Measurements from ENCODE around the gene NIPBL. TPM values are rescaled to one million over a fixed set of nuclear protein-coding genes. Genes with fewer than 3 reads are reported as not detected.

The NIPBL gene
- total and polyA plus RNA-seq, 2 donors (not counting 1 experiment from before 2014, with no cell fraction given), result 30.8 to 34.2 TPM

- peaks cover 77% of the 10 kb centered on the region for H3K79me2 ChIP-seq (ENCODE audit: control insufficient read depth, insufficient read depth, low read length)
- H3K4me1 ChIP-seq (ENCODE audit: control insufficient read depth, extremely low read depth, insufficient read depth, low read length), result no peaks in the 10 kb centered on the region
- no peaks in the 10 kb centered on the region for H3K27me3 ChIP-seq (ENCODE audit: control insufficient read depth, insufficient read depth, low read length)
- no peak overlapping the region for H2AFZ ChIP-seq (ENCODE audit: low read length)
- peaks cover 5% of the 10 kb centered on the region for H4K20me1 ChIP-seq (ENCODE audit: control insufficient read depth, extremely low read depth, insufficient read depth, low read length)
- H3K9me3 ChIP-seq (ENCODE audit: control insufficient read depth, insufficient read depth, low read depth, low read length), result no peaks in the 10 kb centered on the region
- H3K4me3 ChIP-seq (replicated peaks in 1 of 4; ENCODE audit: control extremely low read depth in 1 of 4, insufficient read depth in 1 of 4, low read depth in 3 of 4, low read length in 4 of 4), result no peak overlapping the region
- H3K9ac ChIP-seq (ENCODE audit: insufficient read depth, low read length), result no peak overlapping the region
- no peak for TF ChIP-seq EZH2 (IDR thresholded peaks at IDR 0.05; ENCODE audit: low read length, missing control alignments)
- TF ChIP-seq, protein P1, sequence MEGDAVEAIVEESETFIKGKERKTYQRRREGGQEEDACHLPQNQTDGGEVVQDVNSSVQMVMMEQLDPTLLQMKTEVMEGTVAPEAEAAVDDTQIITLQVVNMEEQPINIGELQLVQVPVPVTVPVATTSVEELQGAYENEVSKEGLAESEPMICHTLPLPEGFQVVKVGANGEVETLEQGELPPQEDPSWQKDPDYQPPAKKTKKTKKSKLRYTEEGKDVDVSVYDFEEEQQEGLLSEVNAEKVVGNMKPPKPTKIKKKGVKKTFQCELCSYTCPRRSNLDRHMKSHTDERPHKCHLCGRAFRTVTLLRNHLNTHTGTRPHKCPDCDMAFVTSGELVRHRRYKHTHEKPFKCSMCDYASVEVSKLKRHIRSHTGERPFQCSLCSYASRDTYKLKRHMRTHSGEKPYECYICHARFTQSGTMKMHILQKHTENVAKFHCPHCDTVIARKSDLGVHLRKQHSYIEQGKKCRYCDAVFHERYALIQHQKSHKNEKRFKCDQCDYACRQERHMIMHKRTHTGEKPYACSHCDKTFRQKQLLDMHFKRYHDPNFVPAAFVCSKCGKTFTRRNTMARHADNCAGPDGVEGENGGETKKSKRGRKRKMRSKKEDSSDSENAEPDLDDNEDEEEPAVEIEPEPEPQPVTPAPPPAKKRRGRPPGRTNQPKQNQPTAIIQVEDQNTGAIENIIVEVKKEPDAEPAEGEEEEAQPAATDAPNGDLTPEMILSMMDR (conservative IDR thresholded peaks at IDR 0.05 in 1 of 2, IDR thresholded peaks at IDR 0.05 in 1 of 2; ENCODE audit: low read depth in 1 of 2, low read length in 2 of 2), result no peak
- DNase-seq (ENCODE audit: low read depth in 2 of 2), result no peak
- H3K36me3 ChIP-seq (ENCODE audit: control insufficient read depth, insufficient read depth, low read length), result no peaks in the 10 kb centered on the region
- no peak overlapping the region for H3K4me2 ChIP-seq (ENCODE audit: extremely low read depth, insufficient read depth, low read length)
- no peak overlapping the region for H3K27ac ChIP-seq (ENCODE audit: insufficient read depth, low read length)
These were observed 18.4 kb downstream of the NIPBL start for GRCh38 chr5:36894954-36895353.

DNA sequence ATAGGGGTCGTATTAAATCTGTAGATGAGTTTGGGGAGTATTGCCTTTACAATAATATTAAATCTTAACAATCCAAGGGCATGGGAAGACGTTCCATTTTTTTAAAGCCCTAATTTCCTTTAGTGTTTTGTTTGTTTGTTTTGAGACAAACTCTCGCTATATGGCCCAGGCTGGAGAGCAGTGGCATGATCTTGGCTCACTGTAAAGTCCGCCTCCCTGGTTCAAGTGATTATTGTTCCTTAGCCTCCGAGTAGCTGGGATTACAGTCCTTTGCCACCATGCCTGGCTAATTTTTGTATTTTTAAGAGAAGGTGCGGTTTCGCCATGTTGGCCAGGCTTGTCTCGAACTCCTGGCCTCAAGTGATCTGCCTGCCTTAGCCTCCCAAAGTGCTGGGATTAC lies 19.9 kb downstream of the NIPBL start:
- no peak for TF ChIP-seq EZH2 (IDR thresholded peaks at IDR 0.05; ENCODE audit: low read length, missing control alignments)
- TF ChIP-seq, protein P1 (conservative IDR thresholded peaks at IDR 0.05 in 1 of 2, IDR thresholded peaks at IDR 0.05 in 1 of 2; ENCODE audit: low read depth in 1 of 2, low read length in 2 of 2), result no peak
- H3K4me1 ChIP-seq (ENCODE audit: control insufficient read depth, extremely low read depth, insufficient read depth, low read length), result no peaks in the 10 kb centered on the region
- H3K79me2 ChIP-seq (ENCODE audit: control insufficient read depth, insufficient read depth, low read length), result peaks cover 80% of the 10 kb centered on the region
- H3K9me3 ChIP-seq (ENCODE audit: control insufficient read depth, insufficient read depth, low read depth, low read length), result no peaks in the 10 kb centered on the region
- H3K4me2 ChIP-seq (ENCODE audit: extremely low read depth, insufficient read depth, low read length), result no peak overlapping the region
- no peak overlapping the region for H3K27ac ChIP-seq (ENCODE audit: insufficient read depth, low read length)
- H3K36me3 ChIP-seq (ENCODE audit: control insufficient read depth, insufficient read depth, low read length), result no peaks in the 10 kb centered on the region
- no peaks in the 10 kb centered on the region for H3K27me3 ChIP-seq (ENCODE audit: control insufficient read depth, insufficient read depth, low read length)
- no peak overlapping the region for H3K4me3 ChIP-seq (replicated peaks in 1 of 4; ENCODE audit: control extremely low read depth in 1 of 4, insufficient read depth in 1 of 4, low read depth in 3 of 4, low read length in 4 of 4)
- no peak for DNase-seq (ENCODE audit: low read depth in 2 of 2)
- H3K9ac ChIP-seq (ENCODE audit: insufficient read depth, low read length), result no peak overlapping the region
- H2AFZ ChIP-seq (ENCODE audit: low read length), result no peak overlapping the region
- peaks cover 5% of the 10 kb centered on the region for H4K20me1 ChIP-seq (ENCODE audit: control insufficient read depth, extremely low read depth, insufficient read depth, low read length)

- Histone ChIP-seq H4K20me1 (ENCODE audit: control insufficient read depth, extremely low read depth, insufficient read depth, low read length) (peaks cover 5% of the 10 kb centered on the region), H3K4me1 (ENCODE audit: control insufficient read depth, extremely low read depth, insufficient read depth, low read length) (no peaks in the 10 kb centered on the region), H3K79me2 (ENCODE audit: control insufficient read depth, insufficient read depth, low read length) (peaks cover 86% of the 10 kb centered on the region), H3K4me2 (ENCODE audit: extremely low read depth, insufficient read depth, low read length) (no peak overlapping the region), H3K27ac (ENCODE audit: insufficient read depth, low read length) (no peak overlapping the region), H3K4me3 (replicated peaks in 1 of 4; ENCODE audit: control extremely low read depth in 1 of 4, insufficient read depth in 1 of 4, low read depth in 3 of 4, low read length in 4 of 4) (no peak overlapping the region), H3K36me3 (ENCODE audit: control insufficient read depth, insufficient read depth, low read length) (no peaks in the 10 kb centered on the region), H3K27me3 (ENCODE audit: control insufficient read depth, insufficient read depth, low read length) (no peaks in the 10 kb centered on the region), H3K9me3 (ENCODE audit: control insufficient read depth, insufficient read depth, low read depth, low read length) (no peaks in the 10 kb centered on the region), H3K9ac (ENCODE audit: insufficient read depth, low read length) (no peak overlapping the region), H2AFZ (ENCODE audit: low read length) (no peak overlapping the region)
- peak; percentile 45 to 56 for DNase-seq (ENCODE audit: low read depth in 2 of 2)
- TF ChIP-seq, protein P1 (conservative IDR thresholded peaks at IDR 0.05 in 1 of 2, IDR thresholded peaks at IDR 0.05 in 1 of 2; ENCODE audit: low read depth in 1 of 2, low read length in 2 of 2), result no peak
- no peak for TF ChIP-seq EZH2 (IDR thresholded peaks at IDR 0.05; ENCODE audit: low read length, missing control alignments)
These were observed 21.0 kb downstream of the NIPBL start for GRCh38 chr5:36897616-36898015.
